GM13977 (cell line): Measurements from ENCODE around the gene ADCK2.
"Not testable (repeated sequence)": the region's sequence is repeated elsewhere in the genome, so short reads cannot be mapped to it uniquely, and the experiment has no call there.

Source experiments
- DNase-seq: peaks from one replicate; pipeline ENCODE4 v3.0.0; 2012; ENCODE audit warnings: low spot score
- CTCF ChIP-seq: IDR thresholded peaks from 2 replicates; pipeline ENCODE4 v1.5.1; 2012; ENCODE audit warnings: mild to moderate bottlenecking, control low read depth; ENCODE audit not compliant: insufficient read depth; ENCODE audit errors: extremely low read depth, missing control alignments
- in situ Hi-C: fragments of 300-500 bp; cut with MboI; formaldehyde crosslinking; loops from one replicate; pipeline ENCODE4 v1.12.0; 2022; ENCODE audit warnings: low sequenced_read_pairs, low pct_unique_long_range_greater_than_20kb, mixed read lengths, inconsistent platforms; ENCODE audit not compliant: unreplicated experiment

Gene ADCK2

GRCh38 chr7:140697447-140698143 lies 24.9 kb downstream of the ADCK2 start:
- DNase-seq, result no peak
- in situ Hi-C loops, result no loop called here
- no peak for TF ChIP-seq CTCF

- DNase-seq, result no peak
- no peak for TF ChIP-seq CTCF
- in situ Hi-C loops, result no loop called here
Measured at GRCh38 chr7:140698477-140698876, 25.7 kb downstream of the ADCK2 start.

GRCh38 chr7:140702774-140703173 lies 30.0 kb downstream of the ADCK2 start:
- TF ChIP-seq CTCF, result no peak
- no peak for DNase-seq
- in situ Hi-C loops, result no loop called here

GRCh38 chr7:140704205-140704604 lies 31.5 kb downstream of the ADCK2 start:
- no peak for TF ChIP-seq CTCF
- in situ Hi-C loops, result no loop called here
- DNase-seq, result no peak

GRCh38 chr7:140707132-140707531 lies 34.4 kb downstream of the ADCK2 start:
- no peak for DNase-seq
- no peak for TF ChIP-seq CTCF
- in situ Hi-C loops, result no loop called here

GRCh38 chr7:140708764-140709163 lies 36.0 kb downstream of the ADCK2 start:
- in situ Hi-C loops, DNase-seq: not testable (repeated sequence)

GRCh38 chr7:140712392-140712791 lies 39.6 kb downstream of the ADCK2 start:
- DNase-seq, in situ Hi-C loops: not testable (repeated sequence)

- no peak for TF ChIP-seq CTCF
- in situ Hi-C loops, result no loop called here
- no peak for DNase-seq
Measured at GRCh38 chr7:140714331-140715040, 41.7 kb downstream of the ADCK2 start.
